Stimulated activated naive B cell treated with anti-CD40 and anti-IgM and Interleukin-4, amounts not matched to agents 10 μg/mL and 1 μg/mL and 100 μg/mL, for 72 hours (primary cell): ENCODE results near the gene KLK5.
"Not testable (repeated sequence)": the region's sequence is repeated elsewhere in the genome, so short reads cannot be mapped to it uniquely, and the experiment has no call there.

Source experiments
- ATAC-seq, 2 donors: fragments of 150-1000 bp; cut with Tn5 transposase; replicated peaks; 2 replicates each; pipeline ENCODE4 v1.10.0; 2021; ENCODE audit warnings: moderate library complexity in 1 of 2
- DNase-seq: peaks from one replicate; pipeline ENCODE4 v3.0.0; 2021
- H3K27ac Mint-ChIP-seq: one replicate; pipeline ENCODE4 v1.8.0; 2022; ENCODE audit warnings: mild to moderate bottlenecking, mixed read lengths
- H3K27me3 Mint-ChIP-seq, 2 donors: one replicate each; pipeline ENCODE4 v1.8.0; 2022; ENCODE audit warnings: mixed read lengths in 2 of 2
- H3K36me3 Mint-ChIP-seq, 2 donors: one replicate each; pipeline ENCODE4 v1.8.0; 2022; ENCODE audit warnings: mixed read lengths in 2 of 2, mild to moderate bottlenecking in 1 of 2
- H3K4me1 Mint-ChIP-seq, 2 donors: one replicate each; pipeline ENCODE4 v1.8.0; 2022; ENCODE audit warnings: mixed read lengths in 2 of 2, mild to moderate bottlenecking in 1 of 2
- H3K4me3 Mint-ChIP-seq, 2 donors: one replicate each; pipeline ENCODE4 v1.8.0; 2022; ENCODE audit warnings: mild to moderate bottlenecking in 2 of 2, mixed read lengths in 2 of 2, moderate library complexity in 1 of 2
- H3K9me3 Mint-ChIP-seq, 2 donors: one replicate each; pipeline ENCODE4 v1.8.0; 2022; ENCODE audit warnings: mixed read lengths in 2 of 2, mild to moderate bottlenecking in 1 of 2

KLK5 gene, protein sequence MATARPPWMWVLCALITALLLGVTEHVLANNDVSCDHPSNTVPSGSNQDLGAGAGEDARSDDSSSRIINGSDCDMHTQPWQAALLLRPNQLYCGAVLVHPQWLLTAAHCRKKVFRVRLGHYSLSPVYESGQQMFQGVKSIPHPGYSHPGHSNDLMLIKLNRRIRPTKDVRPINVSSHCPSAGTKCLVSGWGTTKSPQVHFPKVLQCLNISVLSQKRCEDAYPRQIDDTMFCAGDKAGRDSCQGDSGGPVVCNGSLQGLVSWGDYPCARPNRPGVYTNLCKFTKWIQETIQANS

DNA sequence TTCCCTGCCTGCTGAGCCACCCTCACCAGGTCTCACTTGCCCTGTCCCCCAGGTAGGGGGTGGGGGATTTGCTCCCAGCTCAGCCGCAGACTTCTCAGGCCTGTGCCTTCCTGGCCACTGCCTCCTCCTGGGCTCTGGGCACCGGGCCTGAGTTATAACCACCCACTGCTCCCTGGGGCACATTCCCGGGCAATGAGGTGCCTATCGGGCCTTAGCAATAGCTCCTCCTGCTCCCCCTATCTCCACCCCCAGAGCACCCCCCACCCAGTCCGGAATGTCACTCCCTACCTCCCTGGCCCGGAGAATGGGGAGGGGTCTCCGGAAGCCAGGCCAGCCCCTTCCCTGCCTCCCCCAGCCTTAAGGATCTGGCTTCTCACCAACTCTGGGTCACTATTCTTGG, at the start of gene KLK5:
Gene KLK5 (minus strand): TSS at position 129 of the 400 bp plus-strand sequence. CDS start 381 bp downstream, outside the sequence.
- DNase-seq (no peak), ATAC-seq (no peak)
- Mint-ChIP-seq H3K36me3 (peaks cover 0 to 5% of the 10 kb centered on the region in 2 donors), H3K27me3 (peaks cover 44 to 51% of the 10 kb centered on the region in 2 donors), H3K4me3 (no peak within 1 kb of the TSS), H3K4me1 (peaks cover 0 to 1% of the 10 kb centered on the region in 2 donors), H3K27ac (no peak within 1 kb of the TSS), H3K9me3 (peaks cover 1 to 9% of the 10 kb centered on the region in 2 donors)

DNA sequence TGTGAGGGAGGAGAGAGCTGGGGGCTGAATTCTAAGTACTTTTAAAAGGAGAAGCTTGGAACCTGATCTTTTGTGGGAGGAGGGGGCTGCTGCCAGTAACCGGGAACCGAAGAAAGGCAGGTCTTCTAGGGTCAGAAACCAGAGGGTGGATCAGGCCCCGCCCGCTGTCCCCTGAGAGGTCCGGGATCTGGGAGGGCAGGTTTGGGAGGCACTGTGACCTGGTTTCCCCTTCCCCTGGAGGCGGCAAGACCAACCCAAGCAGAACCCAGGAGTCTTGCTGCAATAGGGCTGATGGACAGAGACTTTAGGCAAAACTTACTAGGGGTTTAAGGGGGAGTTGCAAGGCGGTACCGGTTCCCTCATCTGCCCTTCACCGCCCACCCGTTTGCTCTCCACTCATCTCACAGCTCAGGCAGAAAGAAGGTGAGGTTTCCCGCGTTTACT, 49.3 kb upstream of the KLK5 start:
- H3K4me1 Mint-ChIP-seq, result peaks cover 2 to 5% of the 10 kb centered on the region in 2 donors
- H3K27ac Mint-ChIP-seq, result no peak overlapping the region
- H3K36me3 Mint-ChIP-seq, result no peaks in the 10 kb centered on the region
- peaks cover 54 to 62% of the 10 kb centered on the region in 2 donors for H3K27me3 Mint-ChIP-seq
- ATAC-seq (no peak), DNase-seq (no peak)
- peaks cover 0 to 1% of the 10 kb centered on the region in 2 donors for H3K9me3 Mint-ChIP-seq
- no peak overlapping the region for H3K4me3 Mint-ChIP-seq

DNA sequence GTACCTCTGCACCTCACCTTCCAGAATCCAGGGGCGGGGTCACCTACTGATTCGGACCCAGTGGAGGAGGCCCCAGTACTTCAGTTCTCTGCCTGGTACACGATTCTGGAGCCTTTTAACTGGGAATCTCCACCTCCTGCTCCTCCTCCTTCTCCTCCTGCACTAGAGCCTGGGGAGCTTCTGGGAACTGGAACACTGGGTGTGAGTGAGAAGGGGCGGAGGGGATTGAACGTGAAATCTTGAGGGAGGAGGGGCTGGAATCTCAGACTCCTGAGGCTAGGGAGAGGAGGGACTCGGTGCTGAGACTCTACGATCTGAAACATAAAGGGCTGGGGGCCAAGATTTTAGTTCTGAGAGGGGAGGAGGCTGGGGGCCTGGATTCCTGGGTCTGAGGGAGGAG, 48.7 kb upstream of the KLK5 start, which contains the start of gene KLK8:
Gene KLK8 (minus strand): TSS at position 90 of the 400 bp plus-strand sequence. CDS start 437 bp downstream, outside the sequence.
- Mint-ChIP-seq H3K27ac (no peak within 1 kb of the TSS), H3K27me3 (peaks cover 58 to 68% of the 10 kb centered on the region in 2 donors), H3K4me3 (no peak within 1 kb of the TSS), H3K9me3 (peaks cover 0 to 3% of the 10 kb centered on the region in 2 donors), H3K4me1 (peaks cover 2 to 5% of the 10 kb centered on the region in 2 donors), H3K36me3 (no peaks in the 10 kb centered on the region)
- no peak for ATAC-seq
- DNase-seq, result no peak

DNA sequence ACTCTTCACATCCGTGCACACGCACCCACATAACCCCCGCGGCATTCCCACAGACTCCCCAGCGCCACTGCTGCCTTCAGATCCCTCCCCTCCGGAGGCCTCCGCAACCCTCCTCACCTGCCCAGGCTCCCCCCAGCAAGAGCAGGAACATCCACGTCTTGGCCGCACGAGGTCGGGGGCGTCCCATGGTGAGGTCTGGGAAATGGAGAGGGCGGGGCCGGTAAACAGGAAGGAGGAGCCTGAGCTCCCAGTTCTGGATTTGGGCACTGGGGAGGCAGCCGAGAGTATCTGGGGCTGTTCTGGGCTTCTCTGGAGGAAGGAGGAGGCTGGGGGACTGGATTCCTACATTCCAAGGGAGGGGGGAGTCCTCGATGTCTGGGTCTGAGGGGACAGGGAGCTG, 48.1 kb upstream of the KLK5 start:
- H3K4me3 Mint-ChIP-seq, result no peak overlapping the region
- peaks cover 0 to 3% of the 10 kb centered on the region in 2 donors for H3K9me3 Mint-ChIP-seq
- peaks cover 0 to 5% of the 10 kb centered on the region in 2 donors for H3K4me1 Mint-ChIP-seq
- ATAC-seq (no peak), DNase-seq (no peak)
- no peak overlapping the region for H3K27ac Mint-ChIP-seq
- no peaks in the 10 kb centered on the region for H3K36me3 Mint-ChIP-seq
- peaks cover 54 to 69% of the 10 kb centered on the region in 2 donors for H3K27me3 Mint-ChIP-seq

DNA sequence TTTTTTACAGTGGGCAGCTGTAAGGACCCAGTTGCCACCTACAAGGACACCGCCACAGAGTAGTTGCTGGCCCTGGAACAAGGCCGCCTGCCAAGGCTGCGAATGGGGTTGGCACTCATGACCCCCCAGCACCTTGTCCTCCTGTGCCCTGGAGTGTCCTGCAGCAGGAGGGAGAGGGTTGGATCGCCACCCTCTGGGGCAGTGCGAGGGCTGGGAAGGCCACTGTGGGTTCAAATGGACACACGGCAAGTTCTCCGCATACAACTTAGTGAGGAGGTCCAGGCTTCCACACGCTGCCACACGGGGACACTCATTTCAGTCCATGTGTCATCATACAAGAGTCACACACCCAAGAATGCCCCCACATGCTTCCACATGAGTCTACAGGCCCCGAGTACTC, 47.6 kb upstream of the KLK5 start:
- DNase-seq (no peak), ATAC-seq (no peak)
- peaks cover 52 to 69% of the 10 kb centered on the region in 2 donors for H3K27me3 Mint-ChIP-seq
- no peaks in the 10 kb centered on the region for H3K36me3 Mint-ChIP-seq
- peaks cover 0 to 5% of the 10 kb centered on the region in 2 donors for H3K4me1 Mint-ChIP-seq
- H3K27ac Mint-ChIP-seq, result no peak overlapping the region
- peaks cover 0 to 3% of the 10 kb centered on the region in 2 donors for H3K9me3 Mint-ChIP-seq
- H3K4me3 Mint-ChIP-seq, result no peak overlapping the region

DNA sequence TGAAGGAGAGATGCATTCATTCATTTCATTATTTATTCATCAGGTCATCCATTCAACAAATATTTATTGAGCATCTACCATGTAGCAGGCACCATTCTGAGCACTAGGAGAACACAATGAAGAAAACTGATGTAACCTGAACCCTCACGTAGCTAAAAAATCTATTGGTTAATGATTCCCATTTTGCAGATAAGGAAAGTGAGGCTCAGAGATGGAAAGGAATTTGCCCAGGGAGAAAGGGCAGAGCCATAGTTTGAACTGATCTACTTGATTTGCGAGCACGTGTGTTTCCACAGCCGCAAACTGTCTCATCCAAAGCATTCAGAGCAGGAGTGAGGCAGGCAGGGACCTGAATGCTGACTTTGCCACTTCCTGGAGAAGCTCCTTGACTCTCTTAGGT, 45.8 kb upstream of the KLK5 start:
- peaks cover 0 to 5% of the 10 kb centered on the region in 2 donors for H3K4me1 Mint-ChIP-seq
- H3K27ac Mint-ChIP-seq, result no peak overlapping the region
- H3K4me3 Mint-ChIP-seq, result no peak overlapping the region
- ATAC-seq, result no peak
- H3K36me3 Mint-ChIP-seq, result no peaks in the 10 kb centered on the region
- DNase-seq, result no peak
- H3K9me3 Mint-ChIP-seq, result peaks cover 0 to 6% of the 10 kb centered on the region in 2 donors
- peaks cover 52 to 62% of the 10 kb centered on the region in 2 donors for H3K27me3 Mint-ChIP-seq

DNA sequence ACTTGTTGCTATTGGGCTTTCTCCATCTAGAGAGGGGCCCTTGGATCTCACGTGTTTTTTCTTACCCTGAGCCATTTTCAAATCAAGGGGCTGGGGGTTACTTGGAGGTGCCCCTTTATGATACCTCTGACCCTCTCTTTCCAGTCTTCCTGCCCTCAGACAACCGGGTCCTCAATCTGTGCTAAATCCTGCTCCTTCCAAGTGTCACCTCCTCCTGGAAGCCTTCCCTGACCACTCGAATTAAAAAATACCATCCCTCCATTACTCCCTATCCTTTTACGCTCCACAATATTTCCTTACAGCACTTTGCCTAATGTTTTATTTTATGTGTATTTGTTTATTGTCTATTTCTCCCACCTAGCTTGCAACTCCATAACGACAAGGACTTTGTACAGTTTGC, 45.2 kb upstream of the KLK5 start:
- no peaks in the 10 kb centered on the region for H3K36me3 Mint-ChIP-seq
- no peak overlapping the region for H3K4me3 Mint-ChIP-seq
- peaks cover 0 to 4% of the 10 kb centered on the region in 2 donors for H3K9me3 Mint-ChIP-seq
- peaks cover 0 to 5% of the 10 kb centered on the region in 2 donors for H3K4me1 Mint-ChIP-seq
- ATAC-seq (no peak), DNase-seq (no peak)
- H3K27me3 Mint-ChIP-seq, result peaks cover 49 to 56% of the 10 kb centered on the region in 2 donors
- H3K27ac Mint-ChIP-seq, result no peak overlapping the region

DNA sequence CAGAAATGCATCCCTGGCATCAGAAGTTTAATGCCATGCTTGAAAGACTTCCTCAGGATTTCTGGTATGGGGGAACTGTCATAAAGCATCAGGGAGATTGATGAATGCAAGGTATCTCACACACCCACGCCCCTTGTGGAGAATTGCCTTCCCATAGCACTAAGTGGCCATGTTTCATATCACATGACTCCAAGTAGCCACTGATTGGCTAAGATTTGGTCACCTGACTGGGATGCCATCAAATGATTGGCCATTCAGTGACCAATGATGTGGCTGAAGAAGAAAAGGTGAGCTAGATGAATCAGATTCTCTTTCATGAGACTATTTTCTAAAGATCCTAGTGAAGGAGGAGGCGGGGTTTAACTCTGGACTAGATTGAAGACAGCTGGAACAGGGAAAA, 41.3 kb upstream of the KLK5 start:
- no peak for DNase-seq
- H3K4me1 Mint-ChIP-seq, result no peaks in the 10 kb centered on the region
- H3K9me3 Mint-ChIP-seq, result peaks cover 4 to 6% of the 10 kb centered on the region in 2 donors
- no peak overlapping the region for H3K4me3 Mint-ChIP-seq
- no peak overlapping the region for H3K27ac Mint-ChIP-seq
- no peaks in the 10 kb centered on the region for H3K36me3 Mint-ChIP-seq
- no peak for ATAC-seq
- H3K27me3 Mint-ChIP-seq, result peaks cover 31 to 33% of the 10 kb centered on the region in 2 donors

DNA sequence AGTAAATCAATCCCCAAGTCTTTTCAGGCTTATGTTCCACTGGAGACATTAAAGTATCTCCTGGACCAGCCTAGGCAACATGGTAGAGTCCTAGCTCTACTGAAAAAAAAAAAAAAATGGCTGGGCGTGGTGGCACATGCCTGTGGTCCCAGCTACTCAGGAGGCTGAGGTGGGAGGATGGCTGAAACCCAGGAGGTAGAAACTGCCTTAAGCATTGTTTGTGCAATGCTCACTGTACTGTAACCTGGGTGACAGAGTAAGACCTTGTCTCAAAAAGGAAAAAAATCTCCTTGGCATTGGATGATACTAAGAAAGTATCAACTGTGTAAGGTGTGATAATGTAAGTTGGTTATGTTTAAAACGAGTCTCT, 39.8 kb upstream of the KLK5 start:
- Mint-ChIP-seq H3K4me3 (no peak overlapping the region), H3K27me3 (peaks cover 21 to 29% of the 10 kb centered on the region in 2 donors), H3K9me3 (peaks cover 4 to 6% of the 10 kb centered on the region in 2 donors), H3K4me1 (no peaks in the 10 kb centered on the region), H3K36me3 (no peaks in the 10 kb centered on the region), H3K27ac (no peak overlapping the region)
- no peak for DNase-seq
- no peak for ATAC-seq

DNA sequence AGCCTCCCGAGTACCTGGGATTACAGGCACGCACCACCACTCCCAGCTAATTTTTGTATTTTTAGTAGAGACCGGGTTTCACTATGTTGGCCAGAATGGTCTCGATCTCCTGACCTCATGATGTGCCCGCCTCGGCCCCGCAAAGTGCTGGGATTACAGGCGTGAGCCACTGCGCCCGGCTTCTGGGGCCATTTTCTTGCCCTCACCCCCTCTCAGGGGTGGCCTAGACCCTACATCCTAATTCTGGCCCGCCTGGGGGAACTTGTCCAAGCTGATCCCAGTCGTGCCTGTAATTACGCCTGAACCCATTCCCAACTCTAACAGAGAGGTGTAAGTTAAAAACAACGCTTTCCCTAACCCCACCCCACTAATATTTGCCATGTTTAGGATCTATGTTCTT, 31.6 kb upstream of the KLK5 start:
- H3K4me3 Mint-ChIP-seq, DNase-seq, H3K36me3 Mint-ChIP-seq, ATAC-seq, H3K27ac Mint-ChIP-seq, H3K9me3 Mint-ChIP-seq, H3K4me1 Mint-ChIP-seq: not testable (repeated sequence)
- H3K27me3 Mint-ChIP-seq, result peaks cover 44 to 53% of the 10 kb centered on the region in 2 donors

DNA sequence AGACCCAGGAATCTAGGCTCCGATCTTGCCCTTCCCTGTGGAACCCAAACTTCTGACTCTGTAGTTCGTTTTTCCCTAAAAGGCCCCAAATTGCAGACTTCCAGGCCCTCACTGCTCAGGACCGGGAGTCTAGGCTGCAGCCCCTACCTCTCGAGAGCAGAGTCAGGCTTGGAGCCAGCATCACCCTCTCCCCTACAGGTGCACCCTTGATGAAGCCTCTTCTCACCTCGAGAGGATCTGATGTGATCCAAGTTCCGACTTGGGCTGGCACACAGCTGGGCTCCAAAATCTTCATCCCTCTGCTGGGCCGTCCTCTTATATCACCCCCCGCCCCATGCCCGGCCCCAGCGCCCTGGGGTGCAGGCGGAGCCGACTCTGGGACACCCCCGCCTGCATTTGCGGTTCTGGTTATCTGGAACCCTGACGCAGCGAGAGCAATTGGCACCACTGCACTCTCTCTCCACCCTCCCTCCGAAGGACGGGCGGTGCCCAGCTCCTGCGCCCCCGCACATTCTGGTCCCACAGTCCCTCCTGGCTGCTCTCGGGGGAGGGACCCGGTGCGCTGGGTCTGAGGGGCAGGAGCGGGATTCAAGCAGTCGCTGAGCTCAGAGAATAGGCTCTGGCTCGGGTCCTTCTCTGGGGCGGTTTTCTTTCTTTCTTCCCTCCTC, 30.9 kb upstream of the KLK5 start, which contains the start of gene KLK7:
Gene KLK7 (minus strand): TSS at position 293 of the 668 bp plus-strand sequence. CDS start 1,518 bp downstream, outside the sequence.
- H3K27me3 Mint-ChIP-seq, result peaks cover 47 to 57% of the 10 kb centered on the region in 2 donors
- no peaks in the 10 kb centered on the region for H3K36me3 Mint-ChIP-seq
- no peak for DNase-seq
- H3K9me3 Mint-ChIP-seq, result peaks cover 0 to 3% of the 10 kb centered on the region in 2 donors
- no peaks in the 10 kb centered on the region for H3K4me1 Mint-ChIP-seq
- H3K27ac Mint-ChIP-seq, result no peak within 1 kb of the TSS
- no peak within 1 kb of the TSS for H3K4me3 Mint-ChIP-seq
- ATAC-seq, result peak; percentile 16 to 20

DNA sequence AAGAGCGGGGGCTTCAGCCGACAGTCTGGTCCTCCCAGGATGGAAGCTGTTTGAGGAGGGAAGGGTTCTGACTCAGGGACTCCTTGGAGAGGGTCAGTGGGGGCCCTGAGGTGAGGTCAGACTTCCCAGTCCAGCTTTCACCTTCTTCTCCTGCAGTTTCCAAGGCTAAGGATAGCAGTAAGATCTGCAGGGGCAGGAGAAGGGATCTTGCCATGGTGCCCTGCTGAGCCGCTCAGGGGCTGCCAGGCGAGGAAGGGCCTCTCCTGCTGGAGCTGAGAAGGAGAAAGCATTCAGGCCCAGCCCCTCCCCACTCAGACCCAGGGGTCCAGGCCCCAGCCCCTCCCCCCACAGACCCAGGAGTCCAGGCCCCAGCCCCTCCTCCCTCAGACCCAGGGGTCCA, 29.3 kb upstream of the KLK5 start:
- no peaks in the 10 kb centered on the region for H3K4me1 Mint-ChIP-seq
- H3K36me3 Mint-ChIP-seq, result no peaks in the 10 kb centered on the region
- no peak overlapping the region for H3K4me3 Mint-ChIP-seq
- DNase-seq (no peak), ATAC-seq (no peak)
- H3K27ac Mint-ChIP-seq, result no peak overlapping the region
- H3K27me3 Mint-ChIP-seq, result peaks cover 59 to 60% of the 10 kb centered on the region in 2 donors
- peaks cover 0 to 3% of the 10 kb centered on the region in 2 donors for H3K9me3 Mint-ChIP-seq

DNA sequence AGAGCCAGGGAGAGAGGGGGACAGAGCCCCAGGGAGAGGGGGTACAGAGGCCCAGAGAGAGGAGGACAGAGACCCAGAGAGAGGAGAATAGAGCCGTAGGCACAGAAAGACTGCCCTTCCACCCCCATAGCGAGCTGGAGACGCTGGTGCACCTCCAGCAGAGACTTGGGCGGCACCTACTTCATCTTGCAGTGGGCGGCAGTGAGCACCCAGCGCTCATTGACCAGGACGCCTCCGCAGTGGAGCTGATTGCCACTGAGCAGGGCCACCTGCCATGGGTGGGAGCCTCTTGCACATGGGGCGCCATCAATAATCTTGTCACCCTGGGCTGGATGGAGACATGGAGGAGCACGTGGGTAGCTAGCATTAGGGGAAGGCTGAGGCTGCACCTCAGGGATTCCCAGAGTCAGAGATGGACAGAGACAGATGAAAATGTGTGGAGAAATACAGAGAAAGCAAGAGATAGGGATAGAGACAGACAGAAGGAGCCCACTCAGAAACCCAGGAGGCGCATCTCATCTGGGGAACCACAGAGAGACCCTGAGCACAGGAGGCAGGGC, 28.8 kb upstream of the KLK5 start:
- ATAC-seq, result no peak
- Mint-ChIP-seq H3K4me3 (no peak overlapping the region), H3K9me3 (peaks cover 0 to 3% of the 10 kb centered on the region in 2 donors), H3K36me3 (no peaks in the 10 kb centered on the region), H3K27ac (no peak overlapping the region), H3K4me1 (no peaks in the 10 kb centered on the region), H3K27me3 (peaks cover 61 to 62% of the 10 kb centered on the region in 2 donors)
- no peak for DNase-seq

DNA sequence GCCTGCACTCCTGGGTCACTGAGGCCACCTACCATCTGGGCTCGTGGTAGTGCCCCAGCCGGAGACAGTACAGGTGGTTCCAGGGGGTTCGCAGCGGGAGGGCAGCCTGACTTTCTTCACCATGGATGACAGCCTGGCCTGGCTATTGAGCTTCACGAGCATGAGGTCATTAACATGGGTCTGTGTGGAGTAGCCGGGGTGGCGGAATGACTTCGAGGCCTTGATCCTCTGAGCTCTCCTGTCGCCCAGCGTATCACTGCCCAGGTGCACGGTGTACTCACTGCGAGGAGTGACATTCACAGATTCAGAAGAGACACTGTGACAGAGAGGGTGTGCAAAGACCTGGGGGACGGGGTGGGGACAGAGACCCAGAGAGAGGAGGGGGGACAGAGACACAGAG, 27.4 kb upstream of the KLK5 start:
- no peak overlapping the region for H3K27ac Mint-ChIP-seq
- H3K4me3 Mint-ChIP-seq, result no peak overlapping the region
- H3K36me3 Mint-ChIP-seq, result no peaks in the 10 kb centered on the region
- ATAC-seq (no peak), DNase-seq (no peak)
- peaks cover 66 to 67% of the 10 kb centered on the region in 2 donors for H3K27me3 Mint-ChIP-seq
- no peaks in the 10 kb centered on the region for H3K4me1 Mint-ChIP-seq
- peaks cover 0 to 3% of the 10 kb centered on the region in 2 donors for H3K9me3 Mint-ChIP-seq
